Rectal smooth muscle tissue (tissue), 1 donor: ENCODE data around the gene ZFP36.

Source experiments
- H3K27ac ChIP-seq: one replicate; pipeline ENCODE4 v1.7.0; 2013; ENCODE audit warnings: low read depth, low read length, inconsistent platforms
- H3K27me3 ChIP-seq: one replicate; pipeline ENCODE4 v1.7.0; 2013; ENCODE audit warnings: low read length; ENCODE audit not compliant: control insufficient read depth, insufficient read depth
- H3K36me3 ChIP-seq: one replicate; pipeline ENCODE4 v1.7.0; 2013; ENCODE audit warnings: low read length; ENCODE audit not compliant: control insufficient read depth, insufficient read depth
- H3K4me1 ChIP-seq: one replicate; pipeline ENCODE4 v1.7.0; 2013; ENCODE audit warnings: low read length; ENCODE audit not compliant: control insufficient read depth, insufficient read depth
- H3K4me3 ChIP-seq: one replicate; pipeline ENCODE4 v1.7.0; 2013; ENCODE audit warnings: low read length
- H3K9ac ChIP-seq: one replicate; pipeline ENCODE4 v1.7.0; 2013; ENCODE audit warnings: low read length

Gene ZFP36

GRCh38 chr19:39411832-39412099 is 5.1 kb downstream of the ZFP36 start:
- H3K27ac ChIP-seq: peak overlapping the region; percentile 100
- peaks cover 21% of the 10 kb centered on the region for H3K36me3 ChIP-seq
- peak overlapping the region; percentile 83 for H3K4me3 ChIP-seq
- peaks cover 37% of the 10 kb centered on the region for H3K4me1 ChIP-seq
- no peaks in the 10 kb centered on the region for H3K27me3 ChIP-seq
- no peak overlapping the region for H3K9ac ChIP-seq

GRCh38 chr19:39412100-39412866 is 5.6 kb downstream of the ZFP36 start, which contains the start of gene PLEKHG2:
Gene PLEKHG2 (plus strand): TSS chr19:39412669. CDS start chr19:39414087, 1,418 bp downstream.
- H3K36me3 ChIP-seq: peaks cover 16% of the 10 kb centered on the region
- peak within 1 kb of the TSS; percentile 83 for H3K4me3 ChIP-seq
- H3K27ac ChIP-seq: peak within 1 kb of the TSS; percentile 100
- H3K27me3 ChIP-seq: no peaks in the 10 kb centered on the region
- peaks cover 37% of the 10 kb centered on the region for H3K4me1 ChIP-seq
- peak within 1 kb of the TSS; percentile 88 for H3K9ac ChIP-seq

GRCh38 chr19:39412867-39413271 is 6.2 kb downstream of the ZFP36 start:
- Histone ChIP-seq H3K4me3 (peak overlapping the region; percentile 79), H3K36me3 (peaks cover 12% of the 10 kb centered on the region), H3K9ac (peak overlapping the region; percentile 88), H3K27me3 (no peaks in the 10 kb centered on the region), H3K4me1 (peaks cover 37% of the 10 kb centered on the region), H3K27ac (peak overlapping the region; percentile 100)

GRCh38 chr19:39413272-39413910 is 6.7 kb downstream of the ZFP36 start:
- peaks cover 6% of the 10 kb centered on the region for H3K36me3 ChIP-seq
- peaks cover 37% of the 10 kb centered on the region for H3K4me1 ChIP-seq
- peak overlapping the region; percentile 79 for H3K4me3 ChIP-seq
- no peaks in the 10 kb centered on the region for H3K27me3 ChIP-seq
- peak overlapping the region; percentile 88 for H3K9ac ChIP-seq
- peak overlapping the region; percentile 100 for H3K27ac ChIP-seq

- H3K4me3 ChIP-seq: peak overlapping the region; percentile 68
- H3K4me1 ChIP-seq: peaks cover 37% of the 10 kb centered on the region
- H3K36me3 ChIP-seq: peaks cover 7% of the 10 kb centered on the region
- no peaks in the 10 kb centered on the region for H3K27me3 ChIP-seq
- peak overlapping the region; percentile 100 for H3K27ac ChIP-seq
- H3K9ac ChIP-seq: peak overlapping the region; percentile 45
Measured at GRCh38 chr19:39413911-39414608, 7.4 kb downstream of the ZFP36 start.

GRCh38 chr19:39415111-39416046 is 8.7 kb downstream of the ZFP36 start:
- no peaks in the 10 kb centered on the region for H3K27me3 ChIP-seq
- peaks cover 10% of the 10 kb centered on the region for H3K36me3 ChIP-seq
- H3K4me3 ChIP-seq: peak overlapping the region; percentile 68
- H3K4me1 ChIP-seq: peaks cover 36% of the 10 kb centered on the region
- peak overlapping the region; percentile 14 for H3K27ac ChIP-seq
- H3K9ac ChIP-seq: no peak overlapping the region

GRCh38 chr19:39416152-39417120 is 9.8 kb downstream of the ZFP36 start:
- peaks cover 14% of the 10 kb centered on the region for H3K36me3 ChIP-seq

GRCh38 chr19:39417463-39418181 is 11.0 kb downstream of the ZFP36 start:
- H3K4me3 ChIP-seq: no peak overlapping the region
- H3K9ac ChIP-seq: no peak overlapping the region
- peaks cover 18% of the 10 kb centered on the region for H3K36me3 ChIP-seq
- H3K27ac ChIP-seq: no peak overlapping the region
- peaks cover 22% of the 10 kb centered on the region for H3K4me1 ChIP-seq
- H3K27me3 ChIP-seq: no peaks in the 10 kb centered on the region

More at GRCh38 chr19:39416152-39417120, 9.8 kb downstream of the ZFP36 start:
- Histone ChIP-seq H3K27ac (peak overlapping the region; percentile 14), H3K9ac (no peak overlapping the region), H3K27me3 (no peaks in the 10 kb centered on the region), H3K4me3 (no peak overlapping the region), H3K4me1 (peaks cover 25% of the 10 kb centered on the region)

- H3K4me1 ChIP-seq: peaks cover 20% of the 10 kb centered on the region
- no peak overlapping the region for H3K9ac ChIP-seq
- no peaks in the 10 kb centered on the region for H3K27me3 ChIP-seq
- peaks cover 18% of the 10 kb centered on the region for H3K36me3 ChIP-seq
- no peak overlapping the region for H3K27ac ChIP-seq
- H3K4me3 ChIP-seq: no peak overlapping the region
Measured at GRCh38 chr19:39419003-39419402, 12.4 kb downstream of the ZFP36 start.

GRCh38 chr19:39420769-39421168 is 14.1 kb downstream of the ZFP36 start:
- Histone ChIP-seq H3K9ac (no peak overlapping the region), H3K4me3 (no peak overlapping the region), H3K36me3 (peaks cover 21% of the 10 kb centered on the region), H3K27me3 (no peaks in the 10 kb centered on the region), H3K4me1 (peaks cover 3% of the 10 kb centered on the region), H3K27ac (no peak overlapping the region)
